Gastroesophageal sphincter (tissue), 4 donors: ENCODE measurements around the gene SDHA. TPM values are rescaled to one million over a fixed set of nuclear protein-coding genes. Genes with fewer than 3 reads are reported as not detected.
"Not testable (repeated sequence)": the region's sequence is repeated elsewhere in the genome, so short reads cannot be mapped to it uniquely, and the experiment has no call there.

Experiments
- ATAC-seq: fragments of 150-250 bp; one replicate; pipeline ENCODE4 v1.9.1; 2016; ENCODE audit warnings: mild to moderate bottlenecking, moderate library complexity
- H3K27ac ChIP-seq, 4 donors: fragments of 200-600 bp; sonication (generic) in 3 of 4; 1 replicate in 3 of 4; 2 replicates in 1 of 4; pipeline ENCODE4 v1.5.1; 2016 to 2019
- H3K27me3 ChIP-seq: fragments of 200-600 bp; sonication (generic); one replicate; pipeline ENCODE4 v1.5.1; 2019
- H3K36me3 ChIP-seq, 2 donors: fragments of 200-600 bp; sonication (generic); one replicate each; pipeline ENCODE4 v1.5.1; 2019; ENCODE audit warnings: control low read depth in 1 of 2
- H3K4me1 ChIP-seq, 3 donors: fragments of 200-600 bp; sonication (generic); 1 replicate in 2 of 3; 2 replicates in 1 of 3; pipeline ENCODE4 v1.5.1; 2016 to 2019; ENCODE audit warnings: control low read depth in 2 of 3
- H3K4me3 ChIP-seq, 2 donors: fragments of 200-600 bp; sonication (generic); one replicate each; pipeline ENCODE4 v1.5.1; 2019; ENCODE audit warnings: mild to moderate bottlenecking in 1 of 2, moderate library complexity in 1 of 2
- H3K9me3 ChIP-seq, 3 donors: fragments of 200-600 bp; sonication (generic); one replicate each; pipeline ENCODE4 v1.5.1; 2017 to 2019; ENCODE audit warnings: control low read depth in 2 of 3
- EP300 ChIP-seq: sonication (generic); formaldehyde crosslinking; IDR thresholded peaks from one replicate; pipeline ENCODE4 v1.6.1; 2017; ENCODE audit warnings: antibody characterized with exemption, mild to moderate bottlenecking
- POLR2A ChIP-seq, 2 donors: fragments of 450-650 bp; IDR thresholded peaks; one replicate each; pipeline ENCODE4 v1.6.1; 2017; ENCODE audit warnings: antibody characterized with exemption in 2 of 2, mild to moderate bottlenecking in 2 of 2, moderate library complexity in 1 of 2
- POLR2AphosphoS5 ChIP-seq: sonication (generic); formaldehyde crosslinking; IDR thresholded peaks from one replicate; pipeline ENCODE4 v1.6.1; 2017; ENCODE audit warnings: antibody characterized with exemption
- WGBS, 2 donors: methylation state at CpG; one replicate each; pipeline ENCODE4 v1.1.5; 2018; ENCODE audit warnings: low coverage in 1 of 2; 5-methylcytosine and 5-hydroxymethylcytosine counted together
- total RNA-seq, 4 donors: library from RNA; depleted of rRNA; stranded (reverse); fragments of >200 nt; gene quantifications; one replicate each; pipeline ENCODE4 v1.1.0, GENCODE V29; 2016
- TF ChIP-seq, protein P1 (sequence below), 4 experiments: fragments of 200-600 bp in 2 of 4; fragments of 450-650 bp in 2 of 4; sonication (generic) in 1 of 4; IDR thresholded peaks; one replicate each; pipeline ENCODE4 v1.5.1; 2017 to 2019; ENCODE audit warnings: antibody characterized with exemption in 4 of 4, mild to moderate bottlenecking in 2 of 4, moderate library complexity in 2 of 4

SDHA gene
- total RNA-seq, 4 donors from 2014 or later: 85.8 to 149 (median 110) TPM

GRCh38 chr5:218457-219291, 554 bp downstream of the SDHA start:
- Histone ChIP-seq H3K4me1 (peaks cover 0 to 59% (median 7%) of the 10 kb centered on the region in 3 donors), H3K27ac (peak overlapping the region; percentile 82 to 94 (median 88)), H3K4me3 (peak overlapping the region; percentile 97 to 99), H3K27me3 (no peaks in the 10 kb centered on the region), H3K36me3 (peaks cover 0 to 18% of the 10 kb centered on the region in 2 donors), H3K9me3 (no peaks in the 10 kb centered on the region)
- TF ChIP-seq, protein P1, sequence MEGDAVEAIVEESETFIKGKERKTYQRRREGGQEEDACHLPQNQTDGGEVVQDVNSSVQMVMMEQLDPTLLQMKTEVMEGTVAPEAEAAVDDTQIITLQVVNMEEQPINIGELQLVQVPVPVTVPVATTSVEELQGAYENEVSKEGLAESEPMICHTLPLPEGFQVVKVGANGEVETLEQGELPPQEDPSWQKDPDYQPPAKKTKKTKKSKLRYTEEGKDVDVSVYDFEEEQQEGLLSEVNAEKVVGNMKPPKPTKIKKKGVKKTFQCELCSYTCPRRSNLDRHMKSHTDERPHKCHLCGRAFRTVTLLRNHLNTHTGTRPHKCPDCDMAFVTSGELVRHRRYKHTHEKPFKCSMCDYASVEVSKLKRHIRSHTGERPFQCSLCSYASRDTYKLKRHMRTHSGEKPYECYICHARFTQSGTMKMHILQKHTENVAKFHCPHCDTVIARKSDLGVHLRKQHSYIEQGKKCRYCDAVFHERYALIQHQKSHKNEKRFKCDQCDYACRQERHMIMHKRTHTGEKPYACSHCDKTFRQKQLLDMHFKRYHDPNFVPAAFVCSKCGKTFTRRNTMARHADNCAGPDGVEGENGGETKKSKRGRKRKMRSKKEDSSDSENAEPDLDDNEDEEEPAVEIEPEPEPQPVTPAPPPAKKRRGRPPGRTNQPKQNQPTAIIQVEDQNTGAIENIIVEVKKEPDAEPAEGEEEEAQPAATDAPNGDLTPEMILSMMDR (IDR thresholded peaks at IDR 0.05): peak in 1 of 4 experiments; percentile 1
- TF ChIP-seq POLR2A (IDR thresholded peaks at IDR 0.05) (no peak), EP300 (no peak)
- peak; percentile 51 for ATAC-seq
- WGBS, 2 donors: no CpG with 5 or more reads among the region's 73 CpGs

GRCh38 chr5:219460-219863, 1.3 kb downstream of the SDHA start:
- peak overlapping the region; percentile 97 to 99 for H3K4me3 ChIP-seq
- no peaks in the 10 kb centered on the region for H3K27me3 ChIP-seq
- TF ChIP-seq EP300: no peak
- H3K27ac ChIP-seq: peak overlapping the region in 3 of 4 donors; percentile 82 to 94 (median 92)
- no peak for ATAC-seq
- no peaks in the 10 kb centered on the region for H3K9me3 ChIP-seq
- WGBS, 2 donors: 6 to 21% methylated on average over 5 to 7 of the region's 9 CpGs
- H3K4me1 ChIP-seq: peaks cover 0 to 59% (median 7%) of the 10 kb centered on the region in 3 donors
- H3K36me3 ChIP-seq: peaks cover 0 to 20% of the 10 kb centered on the region in 2 donors

DNA sequence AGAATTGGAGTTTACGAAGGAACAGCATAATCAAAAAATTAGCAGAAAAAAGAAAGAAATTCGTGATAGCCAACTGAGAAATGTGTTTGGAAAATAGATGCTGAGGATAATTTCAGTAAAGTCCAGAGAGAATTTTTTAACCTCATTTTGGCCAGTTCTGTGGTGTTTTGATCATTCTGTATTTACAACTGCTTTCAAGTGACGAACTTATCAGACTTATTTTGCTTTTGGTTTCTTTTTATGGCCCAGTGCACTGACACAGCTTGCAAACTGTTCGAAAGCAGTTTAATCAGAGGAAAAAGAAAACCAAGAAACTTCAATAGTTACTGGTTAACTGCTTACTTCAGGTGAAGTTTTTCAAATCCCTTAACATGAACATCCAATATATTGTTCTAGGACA, 1.9 kb downstream of the SDHA start:
- TF ChIP-seq EP300 (no peak), POLR2AphosphoS5 (no peak), POLR2A (IDR thresholded peaks at IDR 0.05) (no peak)
- TF ChIP-seq, protein P1 (IDR thresholded peaks at IDR 0.05): no peak
- ATAC-seq: no peak
- Histone ChIP-seq H3K36me3 (peaks cover 0 to 21% of the 10 kb centered on the region in 2 donors), H3K27ac (peak overlapping the region in 2 of 4 donors; percentile 92 to 94), H3K27me3 (no peaks in the 10 kb centered on the region), H3K4me3 (peak overlapping the region; percentile 97 to 99), H3K9me3 (no peaks in the 10 kb centered on the region), H3K4me1 (peaks cover 0 to 57% (median 7%) of the 10 kb centered on the region in 3 donors)
- 35 to 45% methylated on average over 4 of the region's 4 CpGs for WGBS, 2 donors

DNA sequence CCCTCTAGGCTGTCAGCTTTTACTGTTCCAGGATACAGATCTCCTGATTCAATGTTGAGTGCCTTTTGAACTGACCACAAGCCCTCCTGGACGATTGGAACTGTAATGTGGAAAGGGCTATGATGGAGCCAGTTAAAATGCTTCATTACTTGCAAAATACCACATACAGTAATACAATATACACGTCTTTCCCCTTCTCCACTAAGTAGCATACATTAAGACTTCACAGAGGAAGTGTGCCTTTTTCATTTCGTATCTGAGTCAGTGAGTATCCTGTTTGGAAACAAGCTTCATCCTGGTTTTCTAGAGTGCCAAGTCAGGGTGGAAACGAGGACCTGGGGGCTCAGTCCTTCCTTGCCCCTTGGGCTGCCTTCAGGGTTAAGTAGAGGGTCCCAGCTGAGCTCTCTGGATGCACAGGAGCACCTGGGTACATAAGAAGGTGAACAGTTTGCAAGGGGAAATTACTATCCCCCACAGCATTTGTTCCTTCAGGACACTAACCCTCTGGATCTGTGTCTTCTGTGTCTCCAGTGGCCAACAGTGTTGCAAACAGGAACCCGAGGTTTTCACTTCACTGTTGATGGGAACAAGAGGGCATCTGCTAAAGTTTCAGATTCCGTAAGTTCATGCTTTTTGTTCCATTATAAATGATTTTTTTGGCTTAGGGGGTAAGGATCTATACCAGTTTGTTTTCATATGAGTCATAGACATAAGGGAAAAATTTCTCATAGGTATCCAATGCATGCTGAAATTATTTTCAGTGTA, 5.0 kb downstream of the SDHA start:
- not testable (repeated sequence) for ATAC-seq, H3K27ac ChIP-seq, H3K4me3 ChIP-seq, H3K9me3 ChIP-seq, H3K27me3 ChIP-seq
- H3K36me3 ChIP-seq: peaks cover 0 to 45% of the 10 kb centered on the region in 2 donors
- 41 to 42% methylated on average over 5 of the region's 6 CpGs for WGBS, 2 donors
- H3K4me1 ChIP-seq: peaks cover 0 to 38% (median 7%) of the 10 kb centered on the region in 3 donors

DNA sequence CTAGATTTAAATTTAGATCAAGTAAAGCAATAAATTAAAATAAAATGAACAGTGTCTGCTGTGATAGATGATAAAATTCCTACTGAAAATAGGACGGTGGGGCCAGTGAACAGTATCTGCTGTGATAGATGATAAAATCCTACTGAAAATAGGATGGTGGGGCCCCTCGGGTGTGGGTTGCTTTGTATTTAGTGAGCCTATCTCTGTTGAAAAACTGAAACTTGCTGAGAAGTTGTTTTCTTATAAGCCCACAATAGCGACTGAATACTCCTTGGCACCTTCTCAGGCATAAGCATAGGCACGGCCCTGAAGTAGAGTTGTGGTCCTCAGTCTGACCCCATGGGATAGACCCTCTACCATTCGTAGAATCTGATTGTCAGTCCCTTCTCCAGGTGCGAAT, 5.7 kb downstream of the SDHA start:
- no peak overlapping the region for H3K4me3 ChIP-seq

More for the DNA sequence above, 5.7 kb downstream of the SDHA start:
- WGBS, 2 donors: 75 to 79% methylated on average over 6 of the region's 6 CpGs
- H3K9me3 ChIP-seq: no peaks in the 10 kb centered on the region
- TF ChIP-seq POLR2A (IDR thresholded peaks at IDR 0.05): no peak
- TF ChIP-seq EP300: no peak
- TF ChIP-seq, protein P1 (IDR thresholded peaks at IDR 0.05): no peak
- no peak for TF ChIP-seq POLR2AphosphoS5
- H3K27me3 ChIP-seq: no peaks in the 10 kb centered on the region
- no peak for ATAC-seq
- peaks cover 0 to 52% of the 10 kb centered on the region in 2 donors for H3K36me3 ChIP-seq
- no peak overlapping the region for H3K27ac ChIP-seq
- H3K4me1 ChIP-seq: peaks cover 0 to 38% (median 7%) of the 10 kb centered on the region in 3 donors
